Myocyte (in vitro differentiated cells): ENCODE data around the gene RDH5. TPM values are rescaled to one million over a fixed set of nuclear protein-coding genes. Genes with fewer than 3 reads are reported as not detected.

ENCODE experiments used
- DNase-seq: peaks from one replicate; pipeline ENCODE4 v3.0.0-alpha.2; 2012; ENCODE audit warnings: low read depth
- total RNA-seq: library from RNA; depleted of rRNA; stranded (reverse); fragments of >200 nt; gene quantifications from 2 replicates; pipeline ENCODE4 v1.2.3, GENCODE V29; 2014

RDH5 gene
- total RNA-seq, 1 donor from 2014 or later = 457 TPM

DNA sequence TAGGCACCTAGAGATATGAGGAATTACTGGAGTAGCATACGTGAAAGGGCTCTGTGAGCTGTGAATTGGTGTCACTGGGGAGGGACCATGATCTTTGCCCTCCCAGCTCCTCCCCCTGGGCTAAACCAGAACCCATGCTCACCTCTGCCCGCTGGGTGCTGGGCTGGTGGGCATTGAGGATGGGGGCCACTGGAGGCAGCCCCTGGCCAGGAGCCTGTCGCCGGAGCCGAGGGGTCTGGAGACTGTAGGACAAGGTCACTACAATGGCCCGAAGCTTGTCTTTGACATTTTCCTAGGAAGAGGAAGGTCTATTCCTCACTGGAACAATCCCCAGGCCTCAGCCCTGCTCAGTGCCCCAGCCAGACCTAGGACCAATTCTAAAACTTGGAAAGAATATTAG is 24.1 kb upstream of the RDH5 start:
- no peak for DNase-seq

DNA sequence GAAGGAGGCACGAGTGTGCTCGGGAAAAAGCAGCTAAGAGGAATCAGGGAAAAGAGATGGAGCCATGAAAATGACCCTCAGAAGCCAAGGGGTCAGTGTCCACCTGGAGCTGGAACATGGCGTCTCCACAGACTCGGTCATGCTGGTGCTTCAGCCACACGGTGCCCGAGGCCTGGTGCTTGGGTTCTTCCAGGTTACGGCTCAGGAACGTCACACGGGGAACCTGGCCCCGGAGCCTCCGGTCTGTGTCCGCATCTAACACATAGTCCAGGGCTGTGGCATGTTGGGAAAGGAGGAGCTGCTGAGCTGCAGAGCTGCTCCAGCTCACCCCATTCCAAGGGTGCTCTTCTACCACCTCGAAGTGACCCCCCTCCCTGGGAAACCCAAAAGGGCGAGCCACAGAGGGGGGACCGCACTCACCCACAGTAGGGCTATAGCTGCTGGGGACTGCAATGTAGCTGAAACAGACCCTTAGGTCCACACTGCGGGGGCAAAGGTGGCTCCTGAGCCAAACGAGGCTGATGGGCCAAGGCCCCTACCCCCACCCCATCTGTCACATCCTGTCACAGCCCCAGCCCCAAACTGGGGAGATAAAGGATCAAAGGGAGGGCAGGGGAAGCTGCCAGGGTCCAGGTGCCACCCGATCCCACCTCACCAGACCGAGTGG is 23.3 kb upstream of the RDH5 start:
- DNase-seq = no peak

DNA sequence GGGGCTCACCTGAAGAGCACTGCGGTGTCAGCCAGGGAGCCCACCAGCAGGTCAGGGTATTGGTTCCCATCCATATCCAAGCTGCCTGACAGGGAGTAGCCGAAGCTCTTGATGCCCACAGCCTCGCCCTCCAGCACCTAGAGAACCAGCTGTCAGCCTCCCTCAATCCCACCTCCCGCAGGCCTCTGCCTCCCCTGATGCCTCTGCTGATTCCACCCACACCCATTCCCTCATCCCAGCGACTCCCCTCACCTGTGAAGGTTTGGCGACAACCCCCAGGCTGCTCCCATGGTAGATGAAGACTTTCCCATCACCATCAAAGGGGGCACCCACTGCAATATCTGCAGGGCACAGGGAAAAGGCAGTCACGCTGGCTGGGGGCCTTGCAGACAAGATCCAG is 22.5 kb upstream of the RDH5 start:
- DNase-seq = no peak

DNA sequence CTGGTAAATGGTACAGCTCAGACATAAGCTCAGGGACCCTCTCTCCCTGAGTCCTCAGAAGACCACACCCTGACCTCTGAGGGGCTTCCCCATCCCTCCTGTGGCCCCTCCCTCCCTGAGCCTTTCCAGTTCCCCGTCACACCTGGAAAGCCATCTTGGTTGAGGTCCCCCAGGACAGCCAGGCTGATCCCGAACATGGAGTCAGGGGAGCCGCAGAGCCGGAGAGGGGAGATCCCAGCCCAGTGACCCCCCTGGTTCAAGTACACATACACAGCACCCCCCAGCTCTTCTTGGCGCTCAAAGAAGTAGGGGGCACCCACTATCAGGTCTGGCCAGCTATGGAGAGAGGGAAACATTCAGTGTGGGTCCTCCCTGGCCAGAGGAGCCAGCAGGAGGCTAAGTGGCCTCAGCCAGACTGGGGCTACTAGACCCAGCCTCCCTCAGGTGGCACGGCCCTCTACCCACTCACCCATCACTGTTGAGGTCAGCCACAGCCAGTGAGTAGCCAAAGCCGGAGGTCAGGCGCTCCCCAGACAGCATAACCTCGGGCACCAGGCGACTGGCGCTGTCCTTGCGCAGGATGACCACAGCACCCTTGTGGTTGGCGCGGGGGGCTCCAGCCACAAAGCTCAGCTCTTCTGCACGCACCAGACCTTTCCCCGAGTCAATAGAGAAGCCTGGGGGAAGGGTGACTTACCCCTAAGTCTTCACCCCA is 21.8 kb upstream of the RDH5 start:
- DNase-seq = no peak

DNA sequence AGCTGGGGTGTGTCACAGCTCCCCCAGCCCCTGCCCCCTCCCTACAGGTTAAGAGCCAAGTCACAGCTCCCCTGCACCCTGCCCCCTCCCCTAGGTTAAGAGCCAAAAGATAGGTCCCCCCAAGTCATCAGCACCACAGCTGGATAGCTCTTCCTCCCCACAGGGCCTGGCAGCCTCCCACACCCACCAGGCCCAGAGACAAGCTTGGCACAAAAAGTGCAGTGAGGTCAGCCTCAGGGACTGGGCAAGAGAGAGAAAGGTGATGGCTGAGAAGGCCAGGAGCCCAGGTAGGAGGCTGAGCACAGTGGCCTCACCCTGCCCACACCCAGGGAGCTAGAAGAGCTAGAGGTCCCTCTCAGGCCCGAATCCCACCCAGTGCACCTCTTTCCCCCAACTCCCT is 21.2 kb upstream of the RDH5 start:
- DNase-seq = no peak

DNA sequence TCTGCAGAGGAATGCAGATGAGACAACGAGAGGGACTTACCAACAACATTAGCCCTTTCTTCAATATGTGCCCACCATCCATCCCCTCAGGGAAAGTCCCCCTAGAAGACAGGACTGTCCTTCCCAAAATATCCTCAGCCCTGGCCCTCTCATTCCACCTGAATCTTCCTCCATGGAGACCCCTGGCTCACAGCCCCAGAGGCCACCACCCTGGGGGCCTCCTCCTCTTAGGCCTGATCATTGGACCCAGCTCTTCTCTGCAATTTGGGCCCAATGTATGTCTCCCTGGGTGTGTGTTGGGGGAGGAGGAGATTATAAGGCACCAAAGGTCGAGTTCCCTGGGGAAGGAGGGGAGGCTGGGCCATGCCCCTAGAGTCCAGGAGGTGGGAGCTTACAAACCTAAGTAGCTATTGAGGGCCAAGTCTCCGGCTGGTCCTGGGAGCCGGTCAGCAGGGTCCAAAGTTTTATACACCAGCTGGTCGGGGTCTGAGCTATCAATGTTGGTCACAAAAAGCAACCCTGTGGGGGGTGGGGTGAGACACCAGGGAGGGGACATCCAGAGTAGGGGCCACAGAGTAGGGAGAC is 20.6 kb upstream of the RDH5 start:
- DNase-seq = no peak

DNA sequence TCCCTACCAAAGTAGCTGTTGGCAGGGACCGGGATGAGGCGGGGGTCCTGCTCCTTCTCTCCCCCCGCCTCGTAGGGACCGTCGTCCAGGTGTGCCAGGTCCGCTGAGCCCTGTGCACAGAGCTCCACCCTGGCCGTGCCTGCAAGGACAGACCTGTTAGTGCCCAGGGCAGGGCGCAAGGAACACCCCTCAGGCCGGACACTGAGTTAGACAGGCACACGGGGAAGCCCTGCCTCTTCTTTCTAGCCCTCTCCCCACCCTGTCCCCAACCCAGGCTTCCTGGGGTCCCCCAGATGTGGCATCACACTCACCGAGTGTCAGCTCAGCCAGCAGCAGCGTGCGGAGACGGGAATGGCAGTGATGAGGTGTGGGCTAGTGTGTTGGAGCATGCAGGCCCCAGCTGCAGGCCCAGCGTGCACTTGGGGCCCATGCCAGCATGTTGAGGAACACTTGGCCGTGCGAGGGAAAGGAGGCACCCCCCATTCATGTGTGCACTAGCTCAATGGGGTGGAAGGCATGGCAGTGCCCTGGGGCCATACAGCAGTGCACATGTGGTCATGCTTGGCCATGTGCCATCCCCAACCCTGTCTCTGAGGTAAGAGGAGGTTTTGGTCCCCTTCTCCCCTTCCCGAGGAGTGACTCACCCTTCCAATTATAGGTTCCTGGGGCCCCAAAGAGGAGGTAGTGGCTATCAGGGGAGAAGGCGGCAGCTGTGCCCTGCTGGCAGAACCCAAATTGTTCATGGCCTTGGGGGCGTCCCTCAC is 19.8 kb upstream of the RDH5 start:
- DNase-seq = peak; percentile 94

DNA sequence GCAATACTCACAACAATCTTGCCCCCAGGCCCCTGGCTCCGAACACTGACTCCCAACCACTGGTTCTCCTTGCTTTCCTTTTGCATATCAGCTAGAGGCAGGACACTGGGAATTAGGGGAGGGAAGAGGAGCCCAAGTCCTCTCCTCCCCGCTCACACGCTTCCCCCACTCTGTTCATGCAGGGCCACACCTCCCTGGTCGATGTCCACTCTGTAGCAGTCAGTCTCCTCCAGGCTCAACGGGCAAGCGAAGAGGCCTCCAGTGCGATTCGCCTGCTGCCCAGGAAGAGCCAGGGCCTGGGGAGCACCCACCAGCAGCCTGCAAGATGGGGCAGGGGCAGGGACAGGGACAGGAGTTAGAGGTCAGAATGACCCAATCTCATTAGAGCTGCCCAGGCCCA is 17.3 kb upstream of the RDH5 start:
- DNase-seq = no peak

DNA sequence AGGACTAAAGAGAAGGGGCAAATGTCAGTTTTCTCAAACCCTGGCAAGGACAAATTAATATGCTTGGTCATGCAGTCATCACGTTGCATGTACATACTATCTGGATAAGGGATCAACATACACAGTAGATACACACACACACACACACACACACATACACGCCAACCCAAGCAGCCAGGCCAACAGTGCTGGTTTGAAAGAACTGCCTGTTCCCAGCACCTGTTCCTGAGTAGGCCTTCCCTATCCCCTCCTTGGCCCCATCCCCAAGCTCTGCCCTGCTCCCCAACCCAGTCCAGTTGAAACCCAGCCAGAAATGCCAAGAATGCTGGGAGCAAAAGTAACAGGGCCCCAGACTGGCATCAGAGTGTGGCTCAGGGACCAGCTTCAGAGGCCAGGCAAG is 16.9 kb upstream of the RDH5 start:
- peak; percentile 99 for DNase-seq

DNA sequence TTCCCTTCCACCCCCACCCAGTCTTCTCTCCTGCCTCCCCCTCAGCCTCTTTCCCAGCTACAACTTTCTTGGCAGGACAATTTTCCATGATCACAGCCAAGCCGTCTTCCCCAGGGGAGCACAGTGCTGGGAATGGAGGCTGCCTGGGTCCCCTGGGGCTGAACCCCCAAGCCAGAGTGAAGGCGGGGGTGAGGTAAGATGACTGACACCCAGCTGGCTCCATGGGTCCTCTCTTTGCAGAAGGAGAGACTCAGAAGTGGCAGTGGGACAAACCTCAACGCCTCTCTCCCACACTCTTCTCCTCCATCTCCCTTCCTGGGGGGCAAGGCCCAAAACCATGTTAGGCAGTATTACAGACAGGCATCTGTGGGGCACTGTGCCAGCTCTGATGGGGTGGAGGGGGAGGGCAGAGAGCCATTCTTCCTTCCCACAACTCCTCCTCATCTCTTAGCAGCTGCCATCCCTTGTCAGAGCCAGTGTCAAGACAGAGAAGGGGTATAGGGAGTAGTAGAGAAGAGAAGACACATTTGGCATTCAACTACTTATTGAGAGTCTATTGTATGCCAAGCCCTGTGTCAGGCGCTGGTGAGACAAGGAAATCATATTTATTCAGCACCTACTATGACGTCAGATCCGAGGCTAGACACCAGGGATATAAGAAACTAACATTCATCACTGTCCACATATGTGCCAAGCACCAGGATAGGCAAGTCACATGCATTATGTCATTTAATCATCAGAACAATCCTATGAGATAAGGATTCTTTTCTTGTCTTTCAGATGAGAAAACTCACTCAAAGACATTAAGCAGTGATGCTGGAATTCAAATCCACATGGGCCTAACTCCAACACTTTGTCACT is 16.1 kb upstream of the RDH5 start:
- peak; percentile 100 for DNase-seq

DNA sequence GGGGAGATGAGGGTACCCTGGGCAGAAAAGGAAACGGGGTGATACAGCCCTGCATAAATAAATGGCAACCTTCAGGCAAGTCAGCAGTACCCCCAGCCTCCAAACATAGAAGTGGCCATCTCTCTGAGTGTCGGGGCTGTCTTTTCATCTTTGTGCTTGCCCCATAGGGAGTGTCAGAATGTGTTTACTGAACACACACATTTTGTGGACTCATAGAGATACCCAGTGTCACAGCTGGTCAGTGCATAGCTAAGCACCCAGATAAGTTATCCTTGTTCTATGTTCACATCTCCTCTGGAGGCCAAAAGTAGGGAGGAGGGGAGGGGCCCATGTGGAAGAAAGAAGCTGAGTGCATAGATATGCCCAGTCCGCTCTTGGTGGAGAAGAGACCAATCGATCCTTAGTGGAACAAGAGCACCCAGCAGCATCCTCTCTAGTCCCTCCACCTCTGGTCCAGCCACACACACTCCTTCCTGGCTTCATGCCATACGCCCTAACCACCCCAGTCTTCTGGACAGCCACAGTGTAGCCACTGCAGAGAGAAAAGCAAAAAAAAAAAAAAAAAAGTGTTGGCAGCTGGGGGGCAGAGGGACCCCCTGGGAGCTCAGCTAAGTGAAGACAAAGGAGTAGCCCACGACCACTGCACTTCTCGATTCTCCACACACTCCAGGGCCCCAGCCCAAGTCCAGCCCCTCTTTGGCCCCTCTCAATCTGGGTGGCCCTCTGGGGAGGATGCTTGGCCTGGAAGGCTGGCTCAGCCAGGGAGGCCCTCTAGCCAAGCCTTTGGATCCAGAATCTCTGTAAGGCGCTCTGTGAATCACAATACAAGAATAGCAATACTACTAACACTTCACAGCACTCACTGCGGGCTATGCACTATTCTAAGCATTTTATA is 15.1 kb upstream of the RDH5 start:
- DNase-seq = peak; percentile 75

DNA sequence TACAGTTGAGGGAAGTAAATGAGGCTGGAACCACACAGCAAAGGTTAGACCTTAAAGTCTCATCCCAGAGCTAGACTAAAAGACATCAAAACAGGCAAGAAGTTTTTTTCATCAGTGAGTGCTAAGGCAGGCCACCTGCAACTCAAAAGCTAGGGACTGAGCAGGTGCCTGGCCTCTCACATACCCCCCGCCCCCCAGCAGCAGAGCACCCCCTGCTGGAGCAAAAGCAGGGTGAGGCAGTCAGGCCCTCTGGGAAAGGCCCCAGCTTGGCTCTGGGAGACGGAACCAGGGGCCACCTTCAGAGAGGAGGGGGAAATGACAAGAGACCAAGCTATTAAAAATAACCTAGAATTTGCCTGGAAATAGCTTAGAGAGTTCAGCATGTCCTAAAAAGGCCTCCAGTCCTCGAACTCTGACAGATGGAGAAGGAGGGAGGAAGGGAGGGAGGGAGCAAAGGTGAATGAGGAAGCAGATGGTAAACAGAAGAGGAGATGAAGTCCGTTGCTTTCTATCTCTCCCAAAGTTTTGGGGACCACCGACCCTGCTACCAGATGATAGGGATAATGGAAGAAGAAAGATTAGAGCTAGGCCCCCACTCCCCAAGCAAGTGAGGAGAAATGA is 14.3 kb upstream of the RDH5 start:
- peak; percentile 87 for DNase-seq

DNA sequence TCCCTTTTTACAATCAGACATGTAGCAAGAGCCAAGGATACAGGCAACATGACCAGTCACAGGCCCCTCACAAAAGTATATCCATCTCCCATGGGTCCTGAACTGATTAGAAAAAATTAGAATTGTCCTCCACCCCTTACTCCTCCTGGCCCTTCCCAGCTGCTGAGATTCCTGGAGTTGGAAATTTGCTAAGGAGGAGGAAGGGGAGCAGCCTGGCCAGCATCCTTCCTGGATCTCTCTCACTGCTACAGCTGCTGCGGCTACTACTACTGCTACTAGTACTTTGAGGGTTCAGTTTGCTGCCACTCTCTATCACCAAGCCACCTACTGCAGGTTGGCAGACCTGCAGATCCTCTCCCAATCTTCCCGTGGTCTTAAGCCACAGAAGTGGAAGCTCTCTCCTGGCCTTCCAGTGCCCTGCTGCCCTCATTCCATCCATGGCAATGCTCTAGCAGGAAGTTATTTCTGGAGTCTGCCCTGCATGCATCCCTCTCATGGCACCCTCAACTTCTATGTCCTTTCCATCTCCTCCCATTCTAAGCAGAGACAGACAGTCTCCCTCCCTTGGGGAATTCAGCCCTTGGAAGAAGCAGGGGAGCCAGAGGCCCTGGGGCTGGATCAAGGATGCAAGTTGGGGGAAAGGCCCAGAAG is 13.5 kb upstream of the RDH5 start:
- DNase-seq = peak; percentile 41

DNA sequence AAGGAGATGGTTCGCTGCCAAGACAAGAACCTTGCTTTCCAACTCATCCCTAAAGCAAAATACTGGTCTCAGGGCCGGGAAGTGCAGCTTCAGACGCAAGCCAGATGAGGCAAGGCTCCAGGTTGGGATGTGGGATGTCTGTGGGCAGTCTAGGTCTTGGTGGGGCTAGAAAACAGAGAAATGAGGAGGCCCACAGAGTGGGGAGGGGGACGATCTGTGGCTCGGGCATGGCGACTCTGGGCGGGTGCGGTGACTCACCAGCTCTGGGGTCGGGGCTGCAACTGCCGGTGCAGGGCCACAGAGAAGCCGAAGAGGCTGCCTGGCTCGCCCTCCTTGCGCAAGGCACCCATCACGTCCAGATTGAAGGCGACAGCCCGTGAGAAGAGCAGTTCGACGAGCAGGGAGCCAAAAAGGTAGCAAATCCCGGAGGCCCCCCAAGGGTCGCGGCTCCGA is 12.9 kb upstream of the RDH5 start:
- DNase-seq = peak; percentile 69

DNA sequence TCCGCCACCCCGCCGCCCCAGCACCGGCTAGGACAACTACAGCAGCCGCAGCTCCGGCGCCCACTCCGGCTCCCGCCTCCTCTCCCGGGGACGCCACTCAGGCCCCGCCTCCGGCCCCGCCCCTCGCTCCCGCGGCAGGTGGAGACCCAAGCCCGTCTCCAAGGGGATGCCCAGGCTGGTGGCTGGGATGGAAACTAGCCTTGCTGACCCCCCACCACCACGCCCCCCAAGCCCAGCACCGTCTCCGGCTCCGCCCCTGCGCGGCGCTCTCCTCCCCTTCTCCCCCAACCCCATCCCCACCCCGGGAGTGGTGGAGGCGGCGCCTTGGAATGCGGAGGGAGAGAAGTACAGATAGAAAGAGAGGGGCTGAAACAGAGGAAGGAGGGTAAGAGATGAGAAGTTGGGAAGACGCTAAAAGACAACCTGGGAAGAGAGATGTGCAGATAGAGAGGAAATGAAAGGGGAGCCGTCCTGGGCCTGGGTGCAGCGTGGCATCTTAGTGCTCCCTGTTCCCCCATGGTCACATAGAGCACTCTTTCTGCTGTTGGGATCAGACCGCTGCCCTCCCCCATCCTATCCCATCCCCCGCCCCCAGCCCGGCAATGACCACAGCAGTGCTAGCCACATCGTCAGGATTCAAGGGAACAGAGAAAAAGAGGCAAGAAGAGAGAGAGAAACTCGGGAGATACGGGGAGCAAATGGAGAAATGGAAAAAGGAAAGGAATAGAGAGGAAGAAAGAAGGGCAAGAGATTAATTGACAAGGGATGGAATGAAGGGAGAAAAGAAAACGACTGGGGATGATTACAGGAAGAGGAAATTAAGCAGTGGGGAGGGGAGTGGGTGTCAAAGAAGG is 12.1 kb upstream of the RDH5 start, which contains the start of gene ITGA7:
ITGA7 (minus strand) TSS at position 64 of the 854 bp plus-strand sequence. CDS start 222 bp downstream, outside the sequence.
- DNase-seq = peak; percentile 95

DNA sequence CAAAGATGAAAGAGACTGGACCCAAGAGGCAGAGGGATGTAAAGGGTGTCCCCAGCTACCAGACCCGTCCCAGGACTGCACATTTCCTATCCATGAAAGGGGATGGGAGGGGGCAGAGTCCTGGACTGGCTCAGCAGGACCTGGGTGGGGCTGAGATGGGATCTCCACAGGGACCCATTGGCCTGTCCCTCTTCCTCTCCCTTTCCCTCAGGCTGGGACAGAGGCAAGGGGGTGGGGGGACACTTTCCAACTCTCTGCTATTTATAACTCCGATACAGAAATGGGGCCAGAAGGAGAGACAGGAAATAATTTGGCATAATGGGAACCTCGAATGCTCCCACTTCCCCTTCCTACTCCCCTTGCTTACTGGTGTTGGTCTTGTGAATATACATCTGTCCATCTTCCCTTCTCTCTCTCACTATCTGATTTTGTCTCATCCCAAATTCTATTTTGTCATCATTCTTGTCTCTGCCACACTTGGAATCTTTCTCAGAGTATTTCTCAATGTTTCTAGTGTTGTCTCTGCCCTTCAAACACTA is 11.4 kb upstream of the RDH5 start:
- peak; percentile 86 for DNase-seq

DNA sequence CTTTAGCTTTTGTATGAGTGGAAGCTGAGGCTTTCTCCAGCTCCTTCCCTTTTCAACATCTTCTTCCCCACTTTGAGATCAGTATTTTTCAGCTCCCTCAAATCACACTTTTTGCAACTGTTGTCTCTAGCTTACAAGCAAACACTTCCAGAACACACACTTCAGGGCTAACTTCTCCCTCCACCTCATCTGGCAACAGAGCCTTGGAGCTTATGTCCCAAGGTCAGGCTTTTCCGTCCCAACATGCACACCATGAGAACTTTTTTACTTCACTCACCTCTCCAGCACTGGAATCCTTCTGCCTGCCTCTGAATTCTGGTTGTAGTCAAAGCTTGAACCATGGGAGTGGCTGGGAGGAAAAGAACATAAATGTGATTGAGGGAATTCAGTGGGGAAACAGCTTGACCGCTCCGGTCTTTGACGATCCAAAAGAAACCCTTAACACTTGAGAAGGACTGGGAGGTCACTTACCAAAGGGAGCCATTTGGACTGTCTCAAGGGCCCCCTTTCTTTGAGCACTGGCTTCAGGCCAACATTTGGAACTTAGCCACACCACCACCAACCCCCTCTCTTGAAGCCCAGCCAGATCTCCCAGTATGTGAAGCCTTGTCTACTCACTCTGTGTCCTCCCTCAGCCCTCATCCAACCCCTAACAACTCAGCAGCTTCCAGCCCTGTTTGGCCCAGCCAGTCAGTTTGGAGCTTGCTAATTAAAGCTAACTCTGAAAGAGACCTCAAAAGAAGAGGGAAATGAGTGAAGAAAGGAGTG is 8.2 kb upstream of the RDH5 start:
- DNase-seq = no peak
